Measurements from ENCODE around the gene DOHH.

DNA sequence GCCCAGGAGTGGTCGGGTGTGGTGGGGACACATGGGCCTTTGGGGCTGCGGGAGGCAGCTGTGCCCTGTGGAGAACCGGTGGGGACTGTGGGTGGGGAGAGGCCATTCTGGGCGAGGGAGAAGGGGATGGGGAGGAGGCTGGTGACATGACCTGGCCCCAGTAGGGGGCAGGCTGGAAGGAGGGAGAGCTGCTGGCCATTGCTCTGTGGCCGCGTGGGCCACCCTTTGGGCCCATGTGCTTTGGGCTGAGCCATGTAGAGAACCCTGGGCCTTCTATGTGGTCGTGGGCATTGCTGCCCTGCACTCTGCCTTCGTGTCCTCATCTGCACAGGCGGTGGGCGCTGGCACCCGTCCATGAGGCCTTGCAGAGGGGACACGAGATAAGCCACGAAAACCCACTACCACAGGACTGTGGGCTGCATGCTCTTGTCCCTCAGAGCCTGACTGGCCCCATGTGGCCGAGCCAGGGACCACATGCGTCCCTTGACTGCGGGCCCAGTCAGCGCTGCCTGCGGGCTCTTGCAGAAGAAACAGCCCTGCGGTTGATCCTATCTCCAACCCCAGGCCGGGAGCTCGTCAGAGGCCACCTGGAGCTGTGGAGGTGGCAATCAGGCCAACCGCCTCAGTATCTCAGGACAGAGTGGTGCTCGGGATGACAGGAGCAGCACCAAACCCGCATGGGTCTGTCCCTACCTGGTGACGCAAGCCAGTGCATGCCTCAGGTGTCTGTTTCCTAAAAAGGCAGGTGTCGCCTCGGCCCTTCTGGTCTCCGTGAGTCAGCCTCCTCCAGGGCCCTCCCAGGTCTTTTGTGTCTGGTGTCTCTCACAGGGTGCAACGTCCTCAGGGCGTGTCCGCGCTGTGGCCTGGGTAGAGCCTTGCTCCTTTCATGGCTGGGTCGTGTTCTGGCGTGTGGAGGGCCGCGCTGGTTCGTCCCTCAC is 20.0 kb upstream of the DOHH start:
- no peak for TF ChIP-seq EZH2 (IDR thresholded peaks at IDR 0.05; ENCODE audit: low read length)
- TF ChIP-seq, protein P1, sequence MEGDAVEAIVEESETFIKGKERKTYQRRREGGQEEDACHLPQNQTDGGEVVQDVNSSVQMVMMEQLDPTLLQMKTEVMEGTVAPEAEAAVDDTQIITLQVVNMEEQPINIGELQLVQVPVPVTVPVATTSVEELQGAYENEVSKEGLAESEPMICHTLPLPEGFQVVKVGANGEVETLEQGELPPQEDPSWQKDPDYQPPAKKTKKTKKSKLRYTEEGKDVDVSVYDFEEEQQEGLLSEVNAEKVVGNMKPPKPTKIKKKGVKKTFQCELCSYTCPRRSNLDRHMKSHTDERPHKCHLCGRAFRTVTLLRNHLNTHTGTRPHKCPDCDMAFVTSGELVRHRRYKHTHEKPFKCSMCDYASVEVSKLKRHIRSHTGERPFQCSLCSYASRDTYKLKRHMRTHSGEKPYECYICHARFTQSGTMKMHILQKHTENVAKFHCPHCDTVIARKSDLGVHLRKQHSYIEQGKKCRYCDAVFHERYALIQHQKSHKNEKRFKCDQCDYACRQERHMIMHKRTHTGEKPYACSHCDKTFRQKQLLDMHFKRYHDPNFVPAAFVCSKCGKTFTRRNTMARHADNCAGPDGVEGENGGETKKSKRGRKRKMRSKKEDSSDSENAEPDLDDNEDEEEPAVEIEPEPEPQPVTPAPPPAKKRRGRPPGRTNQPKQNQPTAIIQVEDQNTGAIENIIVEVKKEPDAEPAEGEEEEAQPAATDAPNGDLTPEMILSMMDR (optimal IDR thresholded peaks at IDR 0.05 in 1 of 3, IDR thresholded peaks at IDR 0.05 in 1 of 3, conservative IDR thresholded peaks at IDR 0.05 in 1 of 3; ENCODE audit: extremely low read depth in 1 of 3, insufficient read depth in 2 of 3, low read length in 3 of 3): peak in 2 of 3 experiments; percentile 17 to 31

Data from keratinocyte (primary cell).